GM12801 (cell line): Measurements from ENCODE around the gene AFAP1L1.

Source experiments
- CTCF ChIP-seq: IDR thresholded peaks from one replicate; pipeline ENCODE4 v1.5.1; 2011; ENCODE audit warnings: control low read depth; ENCODE audit not compliant: insufficient read length; ENCODE audit errors: extremely low read depth

Gene AFAP1L1

DNA sequence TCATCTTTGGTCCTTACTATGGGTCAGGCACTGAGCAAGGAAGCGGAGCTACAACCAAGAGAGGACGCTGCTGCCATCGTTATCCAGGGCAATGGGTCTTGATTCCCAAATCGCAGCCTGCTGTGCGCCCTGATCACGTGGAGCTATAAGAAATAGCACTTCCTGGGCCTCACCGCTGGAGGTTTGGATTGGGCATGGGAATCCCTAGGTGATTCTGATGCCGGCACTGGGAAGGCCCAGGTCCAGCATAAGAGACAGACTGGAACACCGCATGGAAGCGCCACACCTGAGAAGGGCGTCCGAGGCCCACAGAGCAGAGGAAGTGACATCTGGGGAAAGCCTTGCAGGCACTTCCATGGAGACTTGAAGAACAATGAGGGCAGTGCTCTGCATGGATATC lies 104.4 kb downstream of the AFAP1L1 start:
- TF ChIP-seq CTCF = no peak

- TF ChIP-seq CTCF = no peak
Measured at GRCh38 chr5:149376711-149377447, 105.2 kb downstream of the AFAP1L1 start.

DNA sequence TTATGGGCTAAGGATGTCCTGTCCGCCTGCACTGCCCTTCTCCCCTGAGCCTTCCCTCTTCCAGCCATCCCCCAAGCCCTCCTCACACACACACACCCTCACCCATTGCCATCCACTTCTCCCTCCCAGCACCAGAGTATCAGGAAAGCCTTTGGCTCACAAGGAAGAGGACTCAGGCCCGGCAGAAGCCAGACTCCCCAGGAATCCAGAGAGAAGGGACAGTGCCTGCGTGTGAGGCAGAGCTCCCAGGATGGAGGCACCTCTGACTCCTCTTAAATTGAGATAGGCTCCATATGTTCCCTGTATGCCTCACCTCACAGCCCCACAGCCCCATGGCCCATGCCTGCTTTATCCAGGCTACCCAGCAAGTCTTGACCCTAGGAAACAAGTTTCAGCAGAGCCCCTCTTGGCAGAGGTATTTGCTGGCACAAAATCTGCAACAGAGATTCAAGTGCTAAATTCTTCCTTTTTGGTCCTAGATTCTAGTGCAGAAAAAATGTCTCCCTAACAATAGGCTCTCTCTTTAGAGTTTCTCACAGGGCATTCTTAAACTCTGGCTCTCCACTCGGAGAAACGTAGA lies 106.7 kb downstream of the AFAP1L1 start:
- TF ChIP-seq CTCF = no peak

DNA sequence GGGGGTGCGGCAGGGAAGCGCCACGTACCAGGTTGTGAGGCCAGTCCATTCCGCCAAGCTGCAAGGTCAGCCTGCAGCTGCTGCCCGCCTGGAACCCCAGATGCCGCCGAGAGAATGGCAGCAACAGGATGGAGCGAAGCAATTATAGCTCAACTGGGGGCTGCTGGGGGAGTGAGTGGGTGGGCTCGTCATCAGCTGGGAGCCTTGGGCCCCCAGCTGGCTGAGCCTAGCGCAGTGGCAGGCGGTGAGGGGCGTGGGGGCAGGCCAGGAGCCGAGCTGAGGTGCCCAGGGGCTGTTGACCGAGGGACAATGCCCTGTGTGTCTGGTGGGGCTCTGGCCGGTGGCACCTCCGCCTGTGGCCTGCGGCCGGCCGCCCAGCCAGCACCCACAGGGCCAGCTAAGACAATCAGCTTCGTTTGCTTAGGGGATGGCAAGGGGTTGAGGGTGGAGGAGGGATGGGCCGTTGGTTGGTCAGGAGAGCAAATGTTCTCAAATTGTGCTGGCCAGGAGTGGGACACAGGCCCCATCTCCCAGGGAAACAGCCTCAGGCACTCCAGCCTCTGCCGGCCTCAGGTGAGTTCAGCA lies 107.6 kb downstream of the AFAP1L1 start, which contains the start of gene IL17B:
Gene IL17B (minus strand): TSS at position 116 of the 585 bp plus-strand sequence. CDS start 67 bp downstream, at position 49.
- no peak for TF ChIP-seq CTCF

- TF ChIP-seq CTCF = no peak
Measured at GRCh38 chr5:149379818-149380374, 108.2 kb downstream of the AFAP1L1 start.

DNA sequence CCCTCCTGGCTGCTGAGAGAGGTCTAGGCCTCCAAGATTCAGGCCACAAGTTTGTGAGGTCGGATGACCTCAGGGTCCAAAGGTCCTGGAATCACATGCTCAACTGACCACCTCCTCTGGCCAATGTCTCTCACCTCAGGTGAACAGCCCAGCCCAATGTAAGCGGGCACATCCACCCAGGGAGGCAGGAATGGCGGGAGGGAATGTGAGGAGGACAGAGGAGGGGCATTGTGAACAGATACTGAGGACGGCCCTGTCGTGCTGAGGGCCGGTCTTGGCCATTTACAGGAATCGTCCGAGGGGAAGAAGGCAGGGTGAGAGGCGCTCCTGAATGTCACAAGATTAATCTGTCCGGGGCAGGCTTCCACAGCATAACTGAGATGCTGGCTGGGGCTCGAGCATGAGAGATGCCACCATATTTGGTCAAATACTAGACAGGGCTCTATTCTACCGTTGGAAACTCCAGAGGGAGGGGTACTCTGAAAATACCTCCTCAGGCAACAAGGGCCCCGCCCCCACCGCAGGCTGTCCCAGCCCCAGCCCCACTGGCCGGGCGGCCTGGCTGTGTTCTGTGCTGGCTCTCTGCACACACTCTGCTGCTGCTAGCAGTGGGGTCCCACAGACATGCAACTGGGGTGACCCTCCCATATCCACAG lies 108.9 kb downstream of the AFAP1L1 start:
- TF ChIP-seq CTCF = no peak
